OCI-LY1 (cell line): ENCODE measurements around the gene MINDY4.

ENCODE experiments used
- H2AFZ ChIP-seq: fragments of 200-600 bp; sonication (generic), shearing (Covaris generic); 2 replicates; pipeline ENCODE4 v1.6.0; 2014; ENCODE audit warnings: antibody characterized with exemption, mild to moderate bottlenecking, low read length
- H3F3A ChIP-seq: fragments of 200-600 bp; sonication (generic), shearing (Covaris generic); 2 replicates; pipeline ENCODE4 v1.6.0; 2014; ENCODE audit warnings: mild to moderate bottlenecking, antibody characterized with exemption, low read length, moderate library complexity; ENCODE audit not compliant: insufficient read depth
- H3K27ac ChIP-seq: fragments of 200-600 bp; sonication (generic); 2 replicates; pipeline ENCODE4 v1.5.1; 2014; ENCODE audit warnings: low read length, mixed run types, mild to moderate bottlenecking, low read depth; ENCODE audit not compliant: poor library complexity, severe bottlenecking
- H3K27me3 ChIP-seq: fragments of 200-600 bp; sonication (generic); 2 replicates; pipeline ENCODE4 v1.6.0; 2014; ENCODE audit warnings: antibody characterized with exemption, mild to moderate bottlenecking, low read length, moderate library complexity; ENCODE audit not compliant: insufficient read depth
- H3K36me3 ChIP-seq: fragments of 200-600 bp; sonication (generic); 2 replicates; pipeline ENCODE4 v1.6.1; 2014; ENCODE audit warnings: mild to moderate bottlenecking, antibody characterized with exemption, low read length, moderate library complexity, mixed read lengths; ENCODE audit not compliant: insufficient read depth
- H3K4me1 ChIP-seq: fragments of 200-600 bp; sonication (generic); 2 replicates; pipeline ENCODE4 v1.5.1; 2014; ENCODE audit warnings: mild to moderate bottlenecking, low read length, moderate library complexity; ENCODE audit not compliant: insufficient read depth, severe bottlenecking
- H3K4me2 ChIP-seq: fragments of 200-600 bp; sonication (generic), shearing (Covaris generic); 2 replicates; pipeline ENCODE4 v1.6.1; 2014; ENCODE audit warnings: low read length
- H3K4me3 ChIP-seq: fragments of 200-600 bp; sonication (generic); 2 replicates; pipeline ENCODE4 v1.5.1; 2014; ENCODE audit warnings: low read length, low read depth, mild to moderate bottlenecking, mixed read lengths; ENCODE audit not compliant: poor library complexity, severe bottlenecking
- H3K79me2 ChIP-seq: fragments of 200-600 bp; shearing (Covaris generic); 2 replicates; pipeline ENCODE4 v1.6.1; 2016; ENCODE audit warnings: mixed run types, low read length, mixed read lengths; ENCODE audit not compliant: insufficient read depth
- H3K9ac ChIP-seq: fragments of 200-600 bp; sonication (generic), shearing (Covaris generic); 2 replicates; pipeline ENCODE4 v1.6.1; 2014; ENCODE audit warnings: mild to moderate bottlenecking, low read length, mixed read lengths
- H3K9me2 ChIP-seq: fragments of 200-600 bp; sonication (generic), shearing (Covaris generic); 2 replicates; pipeline ENCODE4 v1.6.1; 2014; ENCODE audit warnings: low read depth, mild to moderate bottlenecking, low read length, mixed read lengths
- H3K9me3 ChIP-seq: fragments of 200-600 bp; shearing (Covaris generic); 2 replicates; pipeline ENCODE4 v1.6.1; 2014; ENCODE audit warnings: low read length, mixed read lengths
- H4K20me1 ChIP-seq: fragments of 200-600 bp; sonication (generic), shearing (Covaris generic); 2 replicates; pipeline ENCODE4 v1.6.0; 2016; ENCODE audit warnings: mild to moderate bottlenecking, low read length; ENCODE audit not compliant: insufficient read depth
- EZH2 ChIP-seq: fragments of 200-600 bp; sonication (generic), shearing (Covaris generic); IDR thresholded peaks from 2 replicates; pipeline ENCODE4 v1.8.0; 2017; ENCODE audit warnings: borderline replicate concordance, mixed run types, mild to moderate bottlenecking, antibody characterized with exemption, low read length, moderate library complexity, mixed read lengths
- TF ChIP-seq, protein P1 (sequence below): fragments of 200-600 bp; sonication (generic), shearing (Covaris generic); IDR thresholded peaks from 2 replicates; pipeline ENCODE4 v1.5.1; 2017; ENCODE audit warnings: mild to moderate bottlenecking, antibody characterized with exemption, low read length, moderate library complexity, mixed read lengths

MINDY4 gene

DNA sequence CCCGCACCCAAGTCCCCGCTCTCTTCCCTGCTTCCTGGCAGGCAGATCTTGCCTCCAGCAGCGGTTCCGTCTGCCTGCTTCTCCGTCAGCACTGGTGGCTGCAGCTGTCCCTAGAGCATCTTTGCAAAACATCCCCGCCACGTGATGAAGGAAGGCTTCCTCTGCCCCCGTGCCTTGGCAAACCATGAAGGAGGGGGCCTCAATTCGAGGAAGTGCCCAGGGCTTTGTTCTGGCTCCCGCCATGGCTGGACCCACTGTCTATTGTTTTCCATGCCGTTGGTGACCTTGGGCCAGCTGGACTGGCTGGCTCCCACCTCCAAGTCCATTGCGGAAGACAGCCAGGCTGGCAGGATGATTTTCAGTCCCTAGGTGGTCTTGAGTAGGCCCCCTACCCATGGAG is 127.2 kb downstream of the MINDY4 start:
- H2AFZ ChIP-seq = no peak overlapping the region
- no peaks in the 10 kb centered on the region for H4K20me1 ChIP-seq
- H3K4me3 ChIP-seq = no peak overlapping the region
- H3K27me3 ChIP-seq = no peaks in the 10 kb centered on the region
- no peaks in the 10 kb centered on the region for H3K9me3 ChIP-seq
- H3F3A ChIP-seq = no peaks in the 10 kb centered on the region
- TF ChIP-seq, protein P1, sequence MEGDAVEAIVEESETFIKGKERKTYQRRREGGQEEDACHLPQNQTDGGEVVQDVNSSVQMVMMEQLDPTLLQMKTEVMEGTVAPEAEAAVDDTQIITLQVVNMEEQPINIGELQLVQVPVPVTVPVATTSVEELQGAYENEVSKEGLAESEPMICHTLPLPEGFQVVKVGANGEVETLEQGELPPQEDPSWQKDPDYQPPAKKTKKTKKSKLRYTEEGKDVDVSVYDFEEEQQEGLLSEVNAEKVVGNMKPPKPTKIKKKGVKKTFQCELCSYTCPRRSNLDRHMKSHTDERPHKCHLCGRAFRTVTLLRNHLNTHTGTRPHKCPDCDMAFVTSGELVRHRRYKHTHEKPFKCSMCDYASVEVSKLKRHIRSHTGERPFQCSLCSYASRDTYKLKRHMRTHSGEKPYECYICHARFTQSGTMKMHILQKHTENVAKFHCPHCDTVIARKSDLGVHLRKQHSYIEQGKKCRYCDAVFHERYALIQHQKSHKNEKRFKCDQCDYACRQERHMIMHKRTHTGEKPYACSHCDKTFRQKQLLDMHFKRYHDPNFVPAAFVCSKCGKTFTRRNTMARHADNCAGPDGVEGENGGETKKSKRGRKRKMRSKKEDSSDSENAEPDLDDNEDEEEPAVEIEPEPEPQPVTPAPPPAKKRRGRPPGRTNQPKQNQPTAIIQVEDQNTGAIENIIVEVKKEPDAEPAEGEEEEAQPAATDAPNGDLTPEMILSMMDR = no peak
- no peak for TF ChIP-seq EZH2
- no peaks in the 10 kb centered on the region for H3K36me3 ChIP-seq
- H3K9ac ChIP-seq = no peak overlapping the region
- H3K4me1 ChIP-seq = no peaks in the 10 kb centered on the region
- no peaks in the 10 kb centered on the region for H3K9me2 ChIP-seq
- H3K79me2 ChIP-seq = no peaks in the 10 kb centered on the region
- no peak overlapping the region for H3K4me2 ChIP-seq
- no peak overlapping the region for H3K27ac ChIP-seq

GRCh38 chr7:30899066-30899465 is 127.8 kb downstream of the MINDY4 start:
- no peaks in the 10 kb centered on the region for H3K9me3 ChIP-seq
- no peaks in the 10 kb centered on the region for H3F3A ChIP-seq
- no peak overlapping the region for H3K4me3 ChIP-seq
- no peaks in the 10 kb centered on the region for H3K27me3 ChIP-seq
- no peak overlapping the region for H3K4me2 ChIP-seq
- H3K36me3 ChIP-seq = no peaks in the 10 kb centered on the region
- TF ChIP-seq, protein P1 = no peak
- no peak for TF ChIP-seq EZH2
- no peak overlapping the region for H2AFZ ChIP-seq
- H3K9me2 ChIP-seq = no peaks in the 10 kb centered on the region
- no peaks in the 10 kb centered on the region for H3K4me1 ChIP-seq
- H3K79me2 ChIP-seq = no peaks in the 10 kb centered on the region
- no peak overlapping the region for H3K27ac ChIP-seq
- H4K20me1 ChIP-seq = no peaks in the 10 kb centered on the region
- H3K9ac ChIP-seq = no peak overlapping the region

GRCh38 chr7:30899630-30900029 is 128.4 kb downstream of the MINDY4 start:
- Histone ChIP-seq H3K27ac (no peak overlapping the region), H3K9ac (no peak overlapping the region), H3K27me3 (no peaks in the 10 kb centered on the region), H2AFZ (no peak overlapping the region), H3K79me2 (no peaks in the 10 kb centered on the region), H3K36me3 (no peaks in the 10 kb centered on the region), H3F3A (no peaks in the 10 kb centered on the region), H4K20me1 (no peaks in the 10 kb centered on the region), H3K4me1 (no peaks in the 10 kb centered on the region), H3K9me3 (no peaks in the 10 kb centered on the region), H3K9me2 (no peaks in the 10 kb centered on the region), H3K4me2 (no peak overlapping the region), H3K4me3 (no peak overlapping the region)
- TF ChIP-seq, protein P1 = no peak
